Right renal cortex interstitium (tissue), 3 donors: Measurements from ENCODE around the gene CSNK1G1. TPM values are rescaled to one million over a fixed set of nuclear protein-coding genes. Genes with fewer than 3 reads are reported as not detected.
"Not testable (repeated sequence)": the region's sequence is repeated elsewhere in the genome, so short reads cannot be mapped to it uniquely, and the experiment has no call there.

Experiments
- DNase-seq, 3 donors: peaks; one replicate each; pipeline ENCODE4 v3.0.0-alpha.2; 2013; ENCODE audit warnings: low read depth in 3 of 3, low spot score in 2 of 3
- polyA plus RNA-seq, 3 donors: library from polyadenylated mRNA; unstranded; fragments of 120-200 nt; gene quantifications; one replicate each; pipeline ENCODE4 v1.2.1, GENCODE V29; 2013; ENCODE audit not compliant: insufficient read length in 3 of 3

CSNK1G1 gene
- polyA plus RNA-seq, 3 donors: 20.6 to 23.1 (median 22.8) TPM

- no peak for DNase-seq
These were observed 108.5 kb downstream of the CSNK1G1 start for GRCh38 chr15:64247535-64247905.

- no peak for DNase-seq
These were observed 109.4 kb downstream of the CSNK1G1 start for GRCh38 chr15:64246364-64247189.

GRCh38 chr15:64245405-64245804 lies 110.6 kb downstream of the CSNK1G1 start:
- DNase-seq: no peak

- DNase-seq: no peak
These were observed 118.3 kb downstream of the CSNK1G1 start for GRCh38 chr15:64237677-64238076.

GRCh38 chr15:64236156-64236894 lies 119.6 kb downstream of the CSNK1G1 start:
- no peak for DNase-seq

GRCh38 chr15:64235552-64235951 lies 120.4 kb downstream of the CSNK1G1 start:
- DNase-seq: no peak

- DNase-seq: no peak
These were observed 122.7 kb downstream of the CSNK1G1 start for GRCh38 chr15:64233299-64233698.

- no peak for DNase-seq
These were observed 123.6 kb downstream of the CSNK1G1 start for GRCh38 chr15:64232400-64232799.

GRCh38 chr15:64229129-64229724 lies 126.7 kb downstream of the CSNK1G1 start:
- DNase-seq: no peak

- no peak for DNase-seq
These were observed 130.2 kb downstream of the CSNK1G1 start for GRCh38 chr15:64225804-64226203.

GRCh38 chr15:64224511-64224910 lies 131.5 kb downstream of the CSNK1G1 start:
- peak in 2 of 3 donors; percentile 62 to 67 for DNase-seq

GRCh38 chr15:64223882-64224281 lies 132.1 kb downstream of the CSNK1G1 start:
- DNase-seq: no peak

GRCh38 chr15:64222573-64223366 lies 133.2 kb downstream of the CSNK1G1 start:
- no peak for DNase-seq

GRCh38 chr15:64221911-64222310 lies 134.1 kb downstream of the CSNK1G1 start:
- not testable (repeated sequence) for DNase-seq

- not testable (repeated sequence) for DNase-seq
These were observed 138.6 kb downstream of the CSNK1G1 start for GRCh38 chr15:64217429-64217750.

- DNase-seq: no peak
These were observed 139.1 kb downstream of the CSNK1G1 start for GRCh38 chr15:64216730-64217428.

- DNase-seq: no peak
These were observed 139.8 kb downstream of the CSNK1G1 start for GRCh38 chr15:64216196-64216595.

- no peak for DNase-seq
These were observed 142.3 kb downstream of the CSNK1G1 start for GRCh38 chr15:64213646-64214045.

- no peak for DNase-seq
These were observed 144.3 kb downstream of the CSNK1G1 start for GRCh38 chr15:64211696-64212095.

GRCh38 chr15:64210371-64210770 lies 145.6 kb downstream of the CSNK1G1 start:
- no peak for DNase-seq
